Erythroblast (primary cell): ENCODE measurements around the gene RASSF7.

ENCODE experiments used
- GATA1 ChIP-seq: IDR thresholded peaks from 2 replicates; pipeline ENCODE4 v1.6.1; 2011; ENCODE audit warnings: low read depth, mild to moderate bottlenecking, control low read depth, low read length, moderate library complexity
- POLR2A ChIP-seq: IDR thresholded peaks from 2 replicates; pipeline ENCODE4 v1.6.1; 2011; ENCODE audit warnings: mild to moderate bottlenecking, low read length

GRCh38 chr11:597166-597725 lies 36.5 kb downstream of the RASSF7 start:
- TF ChIP-seq POLR2A (no peak), GATA1 (no peak)
